Measurements from ENCODE around the gene MAPK12.
A peak's percentile ranks its signal among the peaks of the same experiment; 100 is the strongest.
"Not testable (repeated sequence)": the region's sequence is repeated elsewhere in the genome, so short reads cannot be mapped to it uniquely, and the experiment has no call there.

The MAPK12 gene

GRCh38 chr22:50216055-50216683, 45.3 kb downstream of the MAPK12 start:
- no peak for DNase-seq (ENCODE audit: low read depth)

DNA sequence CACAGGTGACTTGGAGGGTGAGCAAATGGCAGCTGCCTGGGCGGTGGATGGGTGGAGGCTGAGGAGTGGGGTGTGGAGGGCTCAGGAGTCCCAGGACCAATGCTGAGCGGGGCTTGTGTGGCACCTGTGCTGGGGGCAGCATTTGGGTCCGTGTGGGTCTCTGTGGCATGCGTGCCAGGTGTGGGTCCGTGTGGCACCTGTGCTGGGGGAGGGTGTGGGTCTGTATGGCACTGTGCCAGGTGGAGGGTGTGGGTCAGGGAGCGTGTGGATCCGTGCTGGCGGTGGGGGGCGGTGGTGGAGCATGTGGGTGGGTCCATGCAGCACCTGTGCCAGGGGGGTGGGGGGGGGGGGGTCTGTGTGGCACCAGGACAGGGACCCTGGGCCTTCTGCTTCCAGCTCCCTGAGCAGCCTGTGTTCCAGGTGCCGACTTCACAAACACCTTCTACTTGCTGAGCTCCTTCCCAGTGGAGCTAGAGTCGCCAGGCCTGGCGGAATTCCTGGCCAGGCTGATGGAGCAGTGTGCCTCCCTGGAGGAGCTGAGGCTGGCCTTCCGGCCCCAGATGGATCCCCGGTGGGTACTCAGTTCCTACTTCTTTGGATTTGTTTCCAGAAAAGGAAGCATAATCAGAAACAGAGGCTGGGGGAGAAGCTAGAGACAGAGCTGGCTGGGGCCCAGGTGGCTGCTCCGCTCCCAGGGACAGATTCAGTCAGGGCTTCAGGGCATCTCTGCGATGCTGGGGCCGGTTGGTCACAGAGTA, 46.0 kb downstream of the MAPK12 start:
- no peak for DNase-seq (ENCODE audit: low read depth)

GRCh38 chr22:50213263-50213662, 48.2 kb downstream of the MAPK12 start:
- no peak for DNase-seq (ENCODE audit: low read depth)

- no peak for DNase-seq (ENCODE audit: low read depth)
Measured at GRCh38 chr22:50211147-50211546, 50.3 kb downstream of the MAPK12 start.

- no peak for DNase-seq (ENCODE audit: low read depth)
Measured at GRCh38 chr22:50210378-50211139, 50.9 kb downstream of the MAPK12 start.

DNA sequence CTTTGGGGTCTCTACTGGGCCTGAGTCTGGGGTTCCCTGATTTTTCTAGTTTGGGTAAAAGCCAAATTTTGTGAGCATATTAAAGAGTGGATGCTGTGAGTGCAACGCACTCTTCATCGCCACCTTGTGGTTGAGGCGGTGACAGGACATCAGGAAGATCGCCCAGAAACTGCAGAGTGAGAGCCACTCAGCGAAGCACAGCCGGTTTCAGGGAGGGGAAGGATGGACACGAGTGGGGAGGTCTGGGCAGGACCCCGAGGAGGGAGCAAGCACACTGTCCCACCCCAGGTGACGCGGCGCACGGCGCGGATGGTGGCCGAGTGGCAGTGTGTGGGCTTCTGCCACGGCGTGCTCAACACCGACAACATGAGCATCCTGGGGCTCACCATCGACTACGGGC, 51.6 kb downstream of the MAPK12 start:
- peak; percentile 54 for DNase-seq (ENCODE audit: low read depth)

DNA sequence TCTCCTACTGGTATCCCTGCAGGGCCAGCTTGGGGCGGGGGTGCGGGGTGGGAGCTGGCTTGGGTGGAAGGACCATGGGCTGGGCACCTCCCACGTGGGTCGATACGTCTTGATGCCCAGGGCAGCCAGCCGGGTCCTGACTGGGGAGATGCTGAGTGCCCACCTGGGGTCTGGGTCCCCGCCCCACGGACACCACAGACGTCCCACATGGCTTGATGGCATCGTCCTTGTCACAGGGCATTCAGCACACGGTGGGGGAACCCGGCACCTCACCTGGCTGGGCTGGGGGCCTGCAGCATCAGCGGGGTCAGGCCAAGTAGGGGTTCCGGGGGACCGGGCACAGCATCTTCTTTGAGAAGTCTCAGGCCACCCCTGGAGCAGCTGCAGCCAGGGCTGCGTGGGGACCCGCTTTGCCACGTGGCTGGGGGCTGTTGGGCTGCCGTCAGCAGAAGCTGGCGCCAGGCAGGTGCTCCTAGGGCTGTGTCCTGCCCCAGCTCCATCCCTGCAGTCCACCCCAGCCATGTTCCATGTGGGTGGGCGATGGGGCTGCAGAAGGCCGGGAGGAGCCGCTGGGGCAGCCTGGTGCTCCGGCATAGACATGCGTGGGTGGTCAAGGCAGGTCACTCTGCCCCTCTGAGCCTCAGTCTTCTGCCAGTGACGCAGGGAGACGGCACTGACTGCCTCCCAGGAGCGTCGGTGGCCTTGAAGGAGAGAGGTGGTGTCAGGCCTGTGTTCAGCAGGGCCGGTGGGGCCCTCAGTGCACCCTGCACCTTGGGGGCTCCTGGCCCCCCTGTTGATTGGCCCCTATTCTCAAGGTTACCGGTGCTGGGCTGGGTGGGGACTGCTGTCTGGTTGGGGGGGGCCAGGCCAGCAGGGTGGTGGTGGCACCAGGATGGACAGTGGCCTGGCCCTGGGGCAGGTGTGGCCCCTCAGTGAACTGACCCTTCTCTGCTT, 52.3 kb downstream of the MAPK12 start:
- no peak for DNase-seq (ENCODE audit: low read depth)

DNA sequence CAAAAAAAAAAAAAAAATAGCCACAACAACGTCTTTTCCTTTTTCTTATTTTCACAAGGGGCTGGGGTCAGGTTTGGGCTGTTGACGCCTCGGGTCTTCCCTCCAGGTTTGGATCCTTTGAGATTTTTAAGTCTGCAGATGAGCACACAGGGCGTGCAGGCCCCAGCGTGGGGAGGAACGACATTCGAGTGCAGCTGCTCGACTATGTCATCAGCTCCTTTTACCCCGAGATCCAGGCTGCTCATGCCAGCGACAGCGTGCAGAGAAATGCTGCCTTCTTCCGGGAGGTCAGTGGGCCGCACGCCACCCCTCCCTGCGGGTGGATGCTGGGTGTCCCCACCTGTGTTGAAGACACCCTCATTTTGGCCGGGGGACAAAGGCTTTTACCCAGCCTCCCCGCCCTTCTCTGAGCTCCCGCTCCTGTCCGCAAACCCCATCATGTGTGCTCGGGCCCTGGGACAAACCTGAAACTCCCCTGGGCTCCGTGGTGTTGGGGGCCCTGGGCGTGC, 53.0 kb downstream of the MAPK12 start:
- DNase-seq (ENCODE audit: low read depth), result no peak

- no peak for DNase-seq (ENCODE audit: low read depth)
Measured at GRCh38 chr22:50207383-50208140, 53.9 kb downstream of the MAPK12 start.

GRCh38 chr22:50206599-50206998, 54.9 kb downstream of the MAPK12 start:
- DNase-seq (ENCODE audit: low read depth), result no peak

DNA sequence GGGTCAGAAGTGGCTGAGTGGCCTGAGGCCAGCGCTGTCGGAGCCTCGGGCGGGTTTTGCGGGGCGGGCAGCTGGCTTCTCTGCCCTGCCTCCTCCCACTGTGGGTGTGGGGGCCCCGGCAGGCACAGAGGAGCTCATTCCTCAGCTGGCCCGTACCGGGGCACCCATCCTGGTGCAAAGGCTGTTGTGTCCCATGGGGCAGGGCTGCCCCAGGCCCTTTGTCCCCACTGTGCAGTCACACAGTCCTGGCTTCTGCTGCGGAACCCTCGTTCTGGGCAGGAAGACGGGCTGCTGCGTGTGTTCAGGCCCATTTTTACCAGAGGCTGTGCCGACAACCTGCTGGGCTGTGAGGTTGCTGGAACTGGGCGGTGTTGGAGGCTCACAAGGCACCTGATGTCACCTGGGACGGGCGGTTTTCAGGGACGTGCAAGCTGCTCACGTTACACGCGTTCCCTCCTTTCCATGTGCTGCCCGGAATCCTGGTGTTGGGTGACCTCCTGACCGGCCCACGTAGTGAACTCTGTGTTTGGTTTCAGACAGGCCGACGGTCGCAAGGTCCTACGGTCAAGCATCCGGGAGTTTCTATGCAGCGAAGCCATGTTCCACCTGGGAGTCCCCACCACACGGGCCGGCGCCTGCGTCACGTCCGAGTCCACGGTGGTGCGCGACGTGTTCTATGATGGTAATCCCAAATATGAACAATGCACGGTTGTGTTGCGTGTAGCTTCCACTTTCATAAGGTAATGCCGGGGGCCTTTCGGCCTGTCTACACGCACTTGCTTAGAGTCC, 55.5 kb downstream of the MAPK12 start:
- no peak for DNase-seq (ENCODE audit: low read depth)

- DNase-seq (ENCODE audit: low read depth), result not testable (repeated sequence)
Measured at GRCh38 chr22:50204998-50205397, 56.5 kb downstream of the MAPK12 start.

DNA sequence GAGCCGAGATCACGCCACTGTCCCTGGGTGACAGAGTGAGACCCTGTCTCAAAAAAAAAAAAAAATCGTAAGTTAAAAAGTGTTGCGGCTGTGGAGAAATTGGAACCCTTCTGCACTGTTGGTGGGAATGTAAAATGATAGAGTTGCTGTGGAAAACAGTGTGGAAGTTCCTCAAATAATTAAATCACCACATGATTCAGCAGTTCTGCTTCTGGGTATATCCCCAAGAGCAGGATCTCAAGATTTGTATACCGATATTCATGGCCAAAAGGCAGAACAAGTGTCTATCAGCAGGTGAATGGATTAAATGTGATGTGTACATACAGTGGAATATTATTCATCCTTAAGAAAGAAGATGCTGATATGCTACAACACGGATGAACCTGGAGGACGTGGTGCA, 56.9 kb downstream of the MAPK12 start:
- DNase-seq (ENCODE audit: low read depth), result no peak

- DNase-seq (ENCODE audit: low read depth), result no peak
Measured at GRCh38 chr22:50203288-50203687, 58.2 kb downstream of the MAPK12 start.

Data from activated gamma-delta T cell treated with anti-CD3 and anti-CD28 coated beads, Interleukin-2, amount 50 U/mL, for 16 hours (primary cell).